COR-L47 (cell line): ENCODE results near the gene PPP4R2.
"Not testable (repeated sequence)": the region's sequence is repeated elsewhere in the genome, so short reads cannot be mapped to it uniquely, and the experiment has no call there.

ENCODE experiments used
- DNase-seq: peaks from one replicate; lab custom pipeline; 2025; lab: John Stamatoyannopoulos, UW

The PPP4R2 gene

GRCh38 chr3:73026111-73026759 is 29.6 kb downstream of the PPP4R2 start:
- DNase-seq, result no peak

GRCh38 chr3:73026760-73027113 is 30.1 kb downstream of the PPP4R2 start:
- DNase-seq, result no peak

- DNase-seq, result no peak
Measured at GRCh38 chr3:73028803-73029202, 32.2 kb downstream of the PPP4R2 start.

GRCh38 chr3:73029321-73029796 is 32.7 kb downstream of the PPP4R2 start:
- no peak for DNase-seq

GRCh38 chr3:73030073-73030597 is 33.5 kb downstream of the PPP4R2 start:
- no peak for DNase-seq

- no peak for DNase-seq
Measured at GRCh38 chr3:73031573-73032103, 35.0 kb downstream of the PPP4R2 start.

- no peak for DNase-seq
Measured at GRCh38 chr3:73036694-73037591, 40.3 kb downstream of the PPP4R2 start.

- DNase-seq, result no peak
Measured at GRCh38 chr3:73041537-73041936, 44.9 kb downstream of the PPP4R2 start.

GRCh38 chr3:73043414-73043813 is 46.8 kb downstream of the PPP4R2 start:
- DNase-seq, result no peak

GRCh38 chr3:73045391-73045790 is 48.8 kb downstream of the PPP4R2 start:
- DNase-seq, result no peak

GRCh38 chr3:73046195-73046594 is 49.6 kb downstream of the PPP4R2 start:
- no peak for DNase-seq

- DNase-seq, result no peak
Measured at GRCh38 chr3:73049319-73049718, 52.7 kb downstream of the PPP4R2 start.

GRCh38 chr3:73052857-73053256 is 56.2 kb downstream of the PPP4R2 start:
- no peak for DNase-seq

GRCh38 chr3:73055583-73055982 is 59.0 kb downstream of the PPP4R2 start:
- no peak for DNase-seq

GRCh38 chr3:73056014-73056844 is 59.6 kb downstream of the PPP4R2 start:
- DNase-seq, result peak; percentile 0

GRCh38 chr3:73056845-73057150 is 60.2 kb downstream of the PPP4R2 start:
- no peak for DNase-seq

- DNase-seq, result no peak
Measured at GRCh38 chr3:73060302-73060723, 63.7 kb downstream of the PPP4R2 start.

- no peak for DNase-seq
Measured at GRCh38 chr3:73061416-73061815, 64.8 kb downstream of the PPP4R2 start, which contains the start of gene EBLN2. Gene EBLN2 (plus strand): TSS chr3:73061659. CDS start chr3:73062082, 423 bp downstream.

GRCh38 chr3:73066243-73066642 is 69.6 kb downstream of the PPP4R2 start:
- DNase-seq, result not testable (repeated sequence)

- no peak for DNase-seq
Measured at GRCh38 chr3:73068419-73068818, 71.8 kb downstream of the PPP4R2 start.

- no peak for DNase-seq
Measured at GRCh38 chr3:73069187-73069586, 72.6 kb downstream of the PPP4R2 start.
